HepG2 (cell line): ENCODE measurements around the gene OR5K2. TPM values are rescaled to one million over a fixed set of nuclear protein-coding genes. Genes with fewer than 3 reads are reported as not detected.

Source experiments
- ATAC-seq: fragments of 200-7000 bp; cut with Tn5 transposase; 3 replicates; pipeline ENCODE4 v1.9.1; 2020; ENCODE audit warnings: mild to moderate bottlenecking, moderate library complexity
- BruUV-seq: library from RNA; stranded (reverse); fragments of 400-500 nt; replicated peaks from 2 replicates; lab custom pipeline; 2021; lab: Mats Ljungman, UMichigan
- CTCF ChIA-PET: fragments of 300-600 bp; formaldehyde crosslinking; extraction: SDS; loops from one replicate; lab custom pipeline; 2021; ENCODE audit warnings: low total read pairs, inconsistent platforms, low intra/inter-chr PET ratio; lab: Yijun Ruan, JAX
- POLR2A ChIA-PET: fragments of 350-600 bp; sonication (Branson Sonifier 250); formaldehyde crosslinking; loops from one replicate; lab custom pipeline; 2020; ENCODE audit warnings: antibody characterized with exemption, inconsistent platforms; lab: Yijun Ruan, JAX
- DNase-seq: peaks from one replicate; pipeline ENCODE4 v3.0.0-alpha.2; 2015; ENCODE audit warnings: low spot score
- FAIRE-seq: peaks from 3 replicates; lab custom pipeline; 2011; peaks lifted over from hg19 to GRCh38; lab: Jason Lieb, UNC
- H2AFZ ChIP-seq: one replicate; pipeline ENCODE4 v1.6.1; 2011; ENCODE audit warnings: low read length, inconsistent platforms
- H3K27ac ChIP-seq: fragments of 300-600 bp; 3 replicates; pipeline ENCODE4 v1.8.0; 2011; ENCODE audit warnings: mixed run types, mild to moderate bottlenecking, mixed read lengths, low read length, inconsistent platforms; ENCODE audit not compliant: insufficient read depth; ENCODE audit errors: extremely low read length
- H3K27me3 ChIP-seq, 2 experiments: fragments of 200-600 bp in 1 of 2; 2 replicates in 1 of 2; 3 replicates in 1 of 2; pipeline versions ENCODE4 v1.6.0 to v1.8.0; 2011; ENCODE audit warnings: low read length in 2 of 2, mild to moderate bottlenecking in 2 of 2, moderate library complexity in 2 of 2, inconsistent platforms in 1 of 2; ENCODE audit not compliant: insufficient read depth in 2 of 2, control insufficient read depth in 1 of 2
- H3K36me3 ChIP-seq, 2 experiments: fragments of 200-600 bp in 1 of 2; replicated peaks in 1 of 2; 2 replicates in 1 of 2; 3 replicates in 1 of 2; pipeline versions ENCODE4 v1.5.1 to v1.8.0; 2011; ENCODE audit warnings: low read length in 2 of 2, inconsistent platforms in 1 of 2; ENCODE audit not compliant: insufficient read depth in 2 of 2, control insufficient read depth in 1 of 2
- H3K4me1 ChIP-seq: 2 replicates; pipeline ENCODE4 v1.5.1; 2012; ENCODE audit warnings: low read length, inconsistent platforms; ENCODE audit not compliant: insufficient read depth
- H3K4me2 ChIP-seq: 2 replicates; pipeline ENCODE4 v1.6.0; 2011; ENCODE audit warnings: low read depth, low read length, inconsistent platforms
- H3K4me3 ChIP-seq, 3 experiments: fragments of 200-600 bp in 1 of 3; sonication (generic), shearing (Covaris generic) in 1 of 3; replicated peaks in 1 of 3; 2 replicates each; pipeline ENCODE4 v1.5.1; 2011 to 2016; ENCODE audit warnings: low read length in 3 of 3, inconsistent platforms in 2 of 3, low read depth in 2 of 3, mild to moderate bottlenecking in 2 of 3, control low read depth in 1 of 3, mixed read lengths in 1 of 3; ENCODE audit not compliant: insufficient read depth in 1 of 3
- H3K79me2 ChIP-seq: one replicate; pipeline ENCODE4 v1.6.1; 2011; ENCODE audit warnings: low read length, inconsistent platforms; ENCODE audit not compliant: insufficient read depth
- H3K9ac ChIP-seq: 2 replicates; pipeline ENCODE4 v1.6.0; 2011; ENCODE audit warnings: mild to moderate bottlenecking, low read depth, low read length, inconsistent platforms; ENCODE audit not compliant: insufficient read depth
- H3K9me3 ChIP-seq: 2 replicates; pipeline ENCODE4 v1.5.1; 2012; ENCODE audit warnings: mild to moderate bottlenecking, low read length
- H4K20me1 ChIP-seq: 2 replicates; pipeline ENCODE4 v1.6.0; 2011; ENCODE audit warnings: inconsistent platforms, mild to moderate bottlenecking, low read length, moderate library complexity; ENCODE audit not compliant: insufficient read depth
- CTCF ChIP-seq: sonication (generic); formaldehyde crosslinking; IDR thresholded peaks from 2 replicates; pipeline ENCODE4 v1.5.0; 2020; ENCODE audit warnings: mild to moderate bottlenecking, missing genetic modification reagents, moderate library complexity
- HHEX ChIP-seq: IDR thresholded peaks from 2 replicates; pipeline ENCODE4 v1.6.1; 2016; ENCODE audit warnings: control low read depth
- KDM1A ChIP-seq: IDR thresholded peaks from 2 replicates; pipeline ENCODE4 v1.6.1; 2016; ENCODE audit warnings: missing compliant biosample characterization
- KLF9 ChIP-seq: IDR thresholded peaks from 2 replicates; pipeline ENCODE4 v1.6.1; 2016; ENCODE audit warnings: low read depth
- PRDM10 ChIP-seq: sonication (generic); formaldehyde crosslinking; IDR thresholded peaks from 2 replicates; pipeline ENCODE4 v1.4.0; 2020; ENCODE audit warnings: low read depth, missing genetic modification reagents
- RNF2 ChIP-seq: fragments of 450-650 bp; conservative IDR thresholded peaks from 2 replicates; pipeline ENCODE4 v1.6.1; 2016; ENCODE audit warnings: low read depth
- SOX6 ChIP-seq, 2 experiments: fragments of 450-650 bp in 1 of 2; sonication (generic) in 1 of 2; formaldehyde crosslinking in 1 of 2; IDR thresholded peaks; 2 replicates each; pipeline versions ENCODE4 v1.4.0 to v1.6.1; 2017 to 2020; ENCODE audit warnings: antibody characterized with exemption in 1 of 2, mild to moderate bottlenecking in 1 of 2, missing genetic modification reagents in 1 of 2
- SRSF9 ChIP-seq: fragments of 200-400 bp; formaldehyde crosslinking; IDR thresholded peaks from 2 replicates; pipeline ENCODE4 v1.6.1; 2018; ENCODE audit warnings: borderline replicate concordance, mild to moderate bottlenecking, low read depth, low read length; ENCODE audit not compliant: insufficient read depth, poor library complexity, severe bottlenecking
- STAG1 ChIP-seq: sonication (generic); formaldehyde crosslinking; IDR thresholded peaks from 2 replicates; pipeline ENCODE4 v1.4.0; 2020; ENCODE audit warnings: missing genetic modification reagents
- ZNF740 ChIP-seq: sonication (generic); formaldehyde crosslinking; IDR thresholded peaks from 2 replicates; pipeline ENCODE4 v1.4.0; 2020; ENCODE audit warnings: missing genetic modification reagents
- ZNF790 ChIP-seq: sonication (generic); formaldehyde crosslinking; IDR thresholded peaks from 2 replicates; pipeline ENCODE4 v1.8.0; 2022; ENCODE audit warnings: missing genetic modification reagents, mild to moderate bottlenecking, borderline replicate concordance
- WGBS: methylation state at CpG from one replicate; pipeline ENCODE4 v1.1.6; 2017; ENCODE audit warnings: low lambda C conversion rate; 5-methylcytosine and 5-hydroxymethylcytosine counted together
- in situ Hi-C: cut with HindIII; loops from 2 replicates; pipeline ENCODE4 v1.10.0; 2017; ENCODE audit warnings: low pct_unique_long_range_greater_than_20kb; ENCODE audit not compliant: extremely low pct_ligation_motif_present
- intact Hi-C: fragments of 100-400 bp; cut with micrococcal nuclease; formaldehyde crosslinking; loops from one replicate; pipeline ENCODE4 v1.10.0; 2022; ENCODE audit not compliant: unreplicated experiment
- polyA plus RNA-seq, 8 experiments: library from polyadenylated mRNA; depleted of rRNA in 3 of 8; stranded (reverse) in 7 of 8; unstranded in 1 of 8; fragments of >200 nt; fragmentation: Illumina TruSeq in 4 of 8; extraction: Trizol in 4 of 8; gene quantifications; 2 replicates each; pipeline versions ENCODE4 v1.2.1 to v1.2.3, GENCODE V29; 2011 to 2016; ENCODE audit warnings: low read depth in 4 of 8, missing spikeins in 1 of 8, mixed read lengths in 1 of 8; ENCODE audit not compliant: insufficient read depth in 1 of 8
- total RNA-seq, 5 experiments: library from RNA; depleted of rRNA; stranded (reverse); fragments of >200 nt; fragmentation: Illumina TruSeq; extraction: Trizol; gene quantifications; 2 replicates each; pipeline ENCODE4 v1.2.3, GENCODE V29; 2016; ENCODE audit warnings: low read depth in 1 of 5

The OR5K2 gene
- total and polyA plus RNA-seq, 2 of the 13 experiments (the other 11 are each of a cell fraction or from before 2014, with no cell fraction given) = not detected

- Histone ChIP-seq H3K4me2 (no peak overlapping the region), H3K36me3 (no peaks in the 10 kb centered on the region), H2AFZ (no peak overlapping the region), H3K4me1 (no peaks in the 10 kb centered on the region), H3K27me3 (no peaks in the 10 kb centered on the region), H4K20me1 (no peaks in the 10 kb centered on the region), H3K27ac (no peak overlapping the region), H3K9me3 (no peaks in the 10 kb centered on the region), H3K79me2 (no peaks in the 10 kb centered on the region), H3K4me3 (no peak overlapping the region), H3K9ac (no peak overlapping the region)
- BruUV-seq = no TSS peak
- ChIA-PET POLR2A (no interaction called here), CTCF (no interaction called here)
- DNase-seq = no peak
- ATAC-seq = no peak
- no peak for FAIRE-seq
- intact Hi-C loops = no loop called here
- WGBS = 42% methylated on average over 2 of the region's 2 CpGs
- TF ChIP-seq CTCF (CRISPR knock-in tag) = 0 out of 2 replicates have a peak, but pooled peaks have one; percentile 8
- TF ChIP-seq STAG1 = peak; percentile 14; the same call in 1 of the 2 replicates
- no peak for TF ChIP-seq SOX6 (IDR thresholded peaks at IDR 0.05)
- no peak for TF ChIP-seq SOX6 (CRISPR knock-in tag; IDR thresholded peaks at IDR 0.05)
- in situ Hi-C loops = no loop called here
Observed at GRCh38 chr3:98457543-98457942, 39.9 kb upstream of the OR5K2 start.

GRCh38 chr3:98460220-98460619 is 37.3 kb upstream of the OR5K2 start:
- Histone ChIP-seq H3K27ac (no peak overlapping the region), H3K4me3 (no peak overlapping the region), H4K20me1 (no peaks in the 10 kb centered on the region), H3K4me1 (no peaks in the 10 kb centered on the region), H2AFZ (no peak overlapping the region), H3K9me3 (no peaks in the 10 kb centered on the region), H3K36me3 (no peaks in the 10 kb centered on the region), H3K4me2 (no peak overlapping the region), H3K27me3 (no peaks in the 10 kb centered on the region), H3K79me2 (no peaks in the 10 kb centered on the region), H3K9ac (no peak overlapping the region)
- CTCF ChIA-PET = no interaction called here
- intact Hi-C loops = no loop called here
- no peak for ATAC-seq
- no peak for FAIRE-seq
- POLR2A ChIA-PET = no interaction called here
- BruUV-seq = no TSS peak
- TF ChIP-seq ZNF790 (CRISPR knock-in tag) = no peak
- no peak for TF ChIP-seq ZNF740 (CRISPR knock-in tag)
- TF ChIP-seq RNF2 = no peak
- no peak for TF ChIP-seq HHEX
- TF ChIP-seq KDM1A = no peak
- TF ChIP-seq PRDM10 (CRISPR knock-in tag) = no peak
- TF ChIP-seq SRSF9 = no peak
- TF ChIP-seq KLF9 (CRISPR knock-in tag) = no peak
- in situ Hi-C loops = no loop called here
- no peak for DNase-seq
